HG03439 (cell line): ENCODE data around the gene FGD5.

Source experiments
- ATAC-seq: cut with Tn5 transposase; IDR thresholded peaks from one replicate; pipeline ENCODE4 v1.9.1; 2021; ENCODE audit warnings: mild to moderate bottlenecking, moderate library complexity; ENCODE audit not compliant: unreplicated experiment

Gene FGD5, protein sequence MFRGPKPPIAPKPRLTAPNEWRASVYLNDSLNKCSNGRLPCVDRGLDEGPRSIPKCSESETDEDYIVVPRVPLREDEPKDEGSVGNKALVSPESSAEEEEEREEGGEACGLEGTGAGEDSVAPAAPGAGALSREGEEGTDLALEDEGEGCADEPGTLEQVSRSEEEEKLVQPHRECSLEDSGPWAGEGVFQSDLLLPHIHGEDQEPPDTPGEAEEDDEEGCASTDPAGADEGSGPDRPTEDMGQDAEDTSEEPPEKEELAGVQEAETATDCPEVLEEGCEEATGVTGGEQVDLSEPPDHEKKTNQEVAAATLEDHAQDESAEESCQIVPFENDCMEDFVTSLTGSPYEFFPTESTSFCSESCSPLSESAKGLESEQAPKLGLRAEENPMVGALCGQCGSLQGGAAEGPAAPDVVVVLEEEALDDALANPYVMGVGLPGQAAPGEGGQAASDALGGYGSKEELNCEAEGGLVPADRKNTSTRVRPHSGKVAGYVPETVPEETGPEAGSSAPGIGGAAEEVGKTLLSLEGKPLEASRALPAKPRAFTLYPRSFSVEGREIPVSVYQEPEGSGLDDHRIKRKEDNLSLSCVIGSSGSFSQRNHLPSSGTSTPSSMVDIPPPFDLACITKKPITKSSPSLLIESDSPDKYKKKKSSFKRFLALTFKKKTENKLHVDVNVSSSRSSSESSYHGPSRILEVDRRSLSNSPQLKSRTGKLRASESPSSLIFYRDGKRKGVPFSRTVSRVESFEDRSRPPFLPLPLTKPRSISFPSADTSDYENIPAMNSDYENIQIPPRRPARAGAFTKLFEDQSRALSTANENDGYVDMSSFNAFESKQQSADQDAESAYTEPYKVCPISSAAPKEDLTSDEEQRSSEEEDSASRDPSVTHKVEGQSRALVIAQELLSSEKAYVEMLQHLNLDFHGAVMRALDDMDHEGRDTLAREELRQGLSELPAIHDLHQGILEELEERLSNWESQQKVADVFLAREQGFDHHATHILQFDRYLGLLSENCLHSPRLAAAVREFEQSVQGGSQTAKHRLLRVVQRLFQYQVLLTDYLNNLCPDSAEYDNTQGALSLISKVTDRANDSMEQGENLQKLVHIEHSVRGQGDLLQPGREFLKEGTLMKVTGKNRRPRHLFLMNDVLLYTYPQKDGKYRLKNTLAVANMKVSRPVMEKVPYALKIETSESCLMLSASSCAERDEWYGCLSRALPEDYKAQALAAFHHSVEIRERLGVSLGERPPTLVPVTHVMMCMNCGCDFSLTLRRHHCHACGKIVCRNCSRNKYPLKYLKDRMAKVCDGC (N-terminal part only)

DNA sequence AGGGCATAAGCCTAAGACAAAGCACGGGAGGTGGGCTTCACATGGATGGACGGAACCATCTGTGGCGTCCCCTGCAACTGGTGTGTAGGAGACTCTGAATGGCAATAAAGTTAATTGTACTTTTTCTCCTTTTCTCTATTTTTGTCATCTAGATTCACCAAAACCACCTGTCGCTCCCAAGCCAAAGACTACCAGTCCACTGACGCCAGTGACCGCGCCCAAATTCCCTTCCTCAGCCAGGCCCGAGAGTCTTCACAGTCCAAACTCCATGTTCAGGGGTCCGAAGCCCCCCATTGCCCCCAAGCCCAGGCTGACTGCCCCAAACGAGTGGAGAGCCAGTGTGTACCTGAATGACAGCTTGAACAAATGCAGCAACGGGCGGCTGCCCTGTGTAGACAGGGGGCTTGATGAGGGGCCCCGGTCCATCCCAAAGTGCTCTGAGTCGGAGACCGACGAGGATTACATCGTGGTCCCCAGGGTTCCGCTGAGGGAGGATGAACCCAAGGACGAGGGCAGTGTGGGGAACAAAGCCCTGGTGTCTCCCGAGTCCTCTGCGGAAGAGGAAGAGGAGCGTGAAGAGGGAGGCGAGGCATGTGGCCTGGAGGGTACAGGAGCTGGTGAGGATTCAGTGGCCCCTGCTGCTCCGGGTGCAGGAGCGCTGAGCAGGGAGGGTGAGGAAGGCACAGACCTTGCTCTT lies at the start of gene FGD5:
Gene FGD5, plus strand, starts transcription at position 159 of the 697 bp plus-strand sequence. Its CDS starts 110 bp downstream, at position 269.
- no peak for ATAC-seq

DNA sequence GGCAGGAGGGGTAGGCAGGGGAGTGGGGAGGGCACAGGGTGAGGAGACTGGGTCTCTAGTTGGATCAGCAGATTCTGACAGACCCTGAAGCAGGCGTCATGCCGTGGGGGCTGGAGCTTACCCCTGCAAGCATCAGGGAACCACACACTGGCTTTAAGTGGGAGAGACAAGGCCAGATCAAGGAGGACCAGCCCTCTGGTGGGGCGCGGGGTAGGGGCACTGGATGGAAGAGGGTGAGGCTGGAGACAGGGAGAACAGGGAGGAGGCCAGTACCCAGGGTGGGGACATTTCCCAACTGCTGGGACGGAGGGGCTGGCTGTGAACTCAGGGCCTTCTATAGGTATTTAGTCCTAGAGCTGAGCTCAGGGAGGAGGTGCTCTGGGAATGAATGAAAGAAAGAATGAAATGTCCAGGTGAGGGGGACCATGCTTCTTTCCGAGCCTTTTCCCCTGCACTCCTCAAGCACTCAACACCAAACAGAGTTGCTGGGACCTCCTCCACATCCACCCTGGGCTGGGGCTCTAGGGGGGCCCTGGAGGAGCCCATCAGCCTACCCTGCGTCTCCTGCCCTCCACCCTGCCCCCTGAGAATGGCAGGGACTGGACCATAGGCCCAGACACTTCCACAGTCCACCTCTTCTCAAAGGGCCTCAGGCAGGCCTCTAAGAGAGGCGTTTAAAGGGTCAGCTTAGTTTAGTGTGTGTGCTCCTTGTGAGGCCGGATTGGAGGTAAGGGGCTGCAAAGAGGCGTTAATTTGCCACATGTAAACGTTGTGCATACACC lies 49.0 kb upstream of the FGD5 start:
- no peak for ATAC-seq

DNA sequence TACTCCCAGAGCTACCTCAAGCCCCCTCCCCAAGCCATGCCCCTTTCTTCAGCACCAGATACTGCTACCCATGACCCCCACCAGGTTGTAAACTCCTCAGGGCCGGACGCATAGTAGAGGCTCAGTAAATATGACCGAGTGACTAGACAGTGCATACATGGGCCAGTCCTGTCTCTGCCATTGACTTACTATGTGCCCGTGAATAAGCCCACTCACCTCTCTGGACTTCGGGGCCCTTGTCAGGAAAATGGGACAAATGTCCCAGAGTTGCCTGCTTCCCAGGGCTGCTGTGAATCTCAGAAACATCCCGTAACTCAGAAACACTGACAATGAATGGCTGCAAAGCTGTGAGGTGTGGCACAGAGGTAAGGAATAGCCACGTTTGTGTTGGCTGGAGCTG lies 48.2 kb upstream of the FGD5 start:
- no peak for ATAC-seq

DNA sequence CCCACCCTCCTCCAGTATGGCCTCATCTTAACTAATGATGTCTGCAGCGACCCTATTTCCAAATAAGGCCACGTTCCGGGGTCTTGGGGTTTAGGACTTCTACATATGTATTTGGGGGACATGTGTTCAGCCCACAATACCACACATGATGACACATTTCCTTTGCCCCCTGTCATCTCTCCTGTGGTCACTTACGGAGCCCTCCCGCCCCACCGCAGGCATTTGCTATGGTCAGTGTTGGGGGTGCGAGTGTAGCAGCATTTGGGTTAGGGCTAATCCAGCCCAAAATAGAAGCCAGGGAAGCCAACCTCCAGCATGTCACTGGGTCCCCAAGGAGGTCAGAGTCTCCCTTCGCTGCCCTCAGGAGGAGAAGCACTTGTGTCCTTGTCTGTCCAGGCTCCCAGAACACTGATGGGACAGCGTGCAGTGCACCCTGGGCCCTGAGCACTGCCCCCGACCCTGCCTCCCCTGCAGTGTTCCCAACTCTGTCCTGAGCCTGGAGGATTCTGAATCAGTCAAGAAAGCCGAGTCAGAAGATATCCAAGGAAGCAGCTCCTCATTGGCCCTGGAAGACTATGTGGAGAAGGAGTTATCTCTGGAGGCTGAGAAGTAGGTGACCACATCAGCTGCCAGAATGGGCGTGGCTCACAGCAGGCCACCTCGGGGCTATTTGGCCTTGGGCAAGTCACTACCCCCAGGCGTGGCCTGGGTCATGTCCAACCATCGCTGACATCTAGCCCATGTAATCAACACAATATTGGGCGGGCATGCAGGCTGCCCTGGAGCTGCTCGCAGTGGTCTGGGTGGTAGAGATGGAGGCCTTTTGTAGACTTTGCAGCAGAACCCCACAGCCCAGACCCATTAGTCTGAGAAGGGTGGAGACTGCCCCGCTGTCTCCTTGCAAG lies 46.9 kb upstream of the FGD5 start:
- no peak for ATAC-seq

DNA sequence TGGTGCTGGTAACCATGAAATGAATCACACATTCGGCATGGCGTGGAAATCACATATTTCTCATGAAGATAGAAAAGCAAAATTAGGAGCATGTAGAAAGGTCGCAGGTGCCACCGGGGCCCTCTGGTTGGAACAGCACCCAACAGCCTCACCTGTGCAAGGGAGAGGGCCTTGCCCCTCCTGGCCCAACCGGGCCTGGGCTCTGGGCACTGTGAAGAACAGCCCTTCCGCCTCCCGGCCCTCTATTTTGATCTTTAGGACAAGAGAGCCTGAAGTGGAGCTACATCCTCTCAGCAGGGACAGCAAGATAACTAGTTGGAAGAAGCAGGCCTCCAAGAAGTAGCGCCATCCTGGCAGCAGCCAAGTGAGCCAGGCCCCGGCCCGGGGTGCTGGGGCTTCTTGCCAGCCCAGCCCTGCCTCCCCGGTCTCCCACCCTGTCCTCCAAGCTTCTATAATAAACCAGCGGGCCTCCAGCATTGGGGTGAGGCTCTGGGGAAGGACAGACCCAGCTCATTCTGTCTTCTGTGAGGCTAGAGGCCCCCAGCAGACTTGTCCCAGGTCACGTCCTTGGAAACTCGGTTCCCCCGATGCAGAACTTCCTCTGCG lies 46.1 kb upstream of the FGD5 start:
- ATAC-seq = no peak

DNA sequence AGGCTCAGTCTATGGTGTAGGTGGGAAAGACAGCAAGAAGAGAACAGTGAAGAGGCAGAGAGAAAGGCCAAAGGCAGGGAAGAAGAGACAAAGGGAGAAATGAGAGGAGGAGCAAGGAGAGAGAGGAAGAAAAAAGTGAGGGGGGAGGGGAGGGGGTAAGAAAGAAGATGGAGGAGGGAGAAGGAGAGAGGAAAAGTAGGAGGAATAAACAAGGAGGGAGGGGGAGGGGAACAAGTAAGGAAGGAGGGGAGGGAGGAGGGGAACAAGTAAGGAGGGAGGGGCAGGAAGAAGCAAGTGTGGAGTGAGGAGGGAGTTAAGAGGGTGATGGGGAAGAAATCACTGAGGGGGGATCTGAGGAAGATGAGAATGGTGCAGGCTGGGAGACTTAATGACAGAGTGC lies 45.5 kb upstream of the FGD5 start:
- no peak for ATAC-seq

DNA sequence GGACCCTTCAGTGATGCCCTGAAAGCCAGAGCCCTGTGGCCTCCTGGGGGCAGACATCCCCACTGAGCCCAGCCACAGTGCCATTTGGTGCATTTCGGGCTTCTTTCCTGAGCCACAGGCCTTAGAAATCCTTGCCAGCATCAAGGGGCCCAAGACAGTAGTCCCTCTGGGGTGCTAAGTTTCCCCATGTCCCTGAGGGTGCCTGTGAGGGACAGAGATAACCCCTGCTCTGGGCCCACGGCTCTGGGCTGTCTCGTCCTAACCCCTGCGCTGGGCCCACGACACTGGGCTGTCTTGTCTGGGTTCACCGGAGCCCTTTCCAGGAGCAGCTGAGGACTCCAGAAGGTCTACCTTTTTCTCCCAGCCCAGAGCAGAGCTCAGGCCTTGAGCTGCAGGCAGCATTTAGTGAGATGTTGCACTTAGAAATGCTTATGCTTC lies 45.1 kb upstream of the FGD5 start:
- ATAC-seq = no peak

DNA sequence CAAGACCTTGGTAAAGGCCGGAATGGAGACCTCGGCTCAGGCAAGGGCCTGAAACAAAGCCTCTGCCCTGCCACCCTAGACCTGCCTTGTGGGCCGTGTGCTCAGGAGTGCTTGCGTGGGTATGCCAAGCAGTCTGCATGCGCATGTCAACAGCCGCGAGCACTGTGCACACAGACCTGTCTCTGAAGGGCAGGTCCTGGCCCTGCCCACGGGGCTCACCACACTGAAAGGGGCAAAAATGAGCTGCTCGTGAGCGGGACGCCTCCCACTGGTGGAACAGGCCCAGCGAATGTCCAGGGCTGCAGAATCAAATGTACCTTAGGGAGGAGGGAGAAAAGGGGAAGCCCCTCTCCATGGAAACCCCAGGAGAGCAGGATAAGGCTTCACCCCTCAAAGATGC lies 44.3 kb upstream of the FGD5 start:
- ATAC-seq = no peak

DNA sequence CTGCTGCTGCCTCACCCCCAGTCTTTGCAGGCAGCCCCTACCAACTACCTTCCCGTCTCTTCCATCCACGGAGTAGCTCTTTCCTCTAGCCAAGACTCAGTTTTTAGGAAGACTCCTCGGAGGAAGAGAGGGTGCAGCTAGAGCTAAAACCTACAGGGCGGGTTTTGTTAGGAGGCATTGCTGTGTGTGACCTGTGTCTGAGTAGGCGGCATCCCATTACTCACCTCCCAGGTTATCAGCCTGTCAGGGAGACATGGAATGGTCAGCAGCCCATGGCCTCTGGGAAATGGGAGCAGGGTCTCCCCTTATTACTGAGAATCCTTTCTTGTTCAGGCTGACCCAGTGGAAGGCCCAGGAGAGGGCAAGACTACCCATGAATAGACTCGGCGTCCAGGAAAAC lies 43.8 kb upstream of the FGD5 start:
- ATAC-seq = no peak

DNA sequence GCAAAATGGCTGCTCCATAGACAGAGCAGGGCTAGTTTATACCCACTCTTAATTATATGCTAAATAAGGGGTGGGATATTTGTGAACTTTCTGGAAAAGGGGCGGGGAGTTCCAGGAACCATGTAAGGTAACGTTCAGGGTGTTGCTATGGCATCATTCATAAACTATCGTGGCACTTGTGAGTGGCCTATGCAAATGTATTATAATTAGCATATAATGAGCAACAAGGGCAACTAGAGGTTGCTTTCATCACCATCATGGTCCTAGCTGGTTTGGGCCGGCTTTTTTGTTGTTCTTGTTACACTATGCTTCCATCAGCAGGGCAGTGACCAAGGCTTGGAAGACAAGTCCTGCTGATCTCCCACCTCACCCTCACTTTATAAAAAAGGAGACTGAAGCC lies 43.2 kb upstream of the FGD5 start:
- no peak for ATAC-seq

DNA sequence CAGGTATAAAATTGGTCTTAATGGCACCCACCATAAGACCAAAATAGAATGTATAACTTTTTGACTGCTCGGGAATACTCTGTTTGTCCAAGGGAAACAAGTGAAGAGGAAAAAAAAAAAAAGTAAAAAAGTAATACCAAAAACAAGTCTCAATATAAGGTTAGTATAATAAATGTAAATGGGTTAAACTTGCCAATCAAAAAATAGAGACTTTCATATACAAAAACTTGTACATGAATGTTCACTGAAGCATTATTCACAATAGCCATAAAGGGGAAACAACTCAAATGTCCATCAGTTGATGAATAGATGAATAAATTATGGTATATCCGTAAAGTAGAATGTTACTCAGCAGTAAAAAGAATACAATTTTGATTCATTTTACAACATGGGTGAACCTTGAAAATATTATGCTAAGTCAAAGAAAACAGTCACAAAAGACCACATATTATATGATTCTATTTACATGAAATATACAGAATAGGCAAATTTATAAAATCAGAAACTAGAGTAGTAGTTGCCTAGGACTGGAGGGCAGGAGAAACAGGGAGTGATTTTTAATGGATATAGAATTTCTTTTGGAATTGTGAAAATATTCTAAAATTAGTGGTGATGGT lies 39.6 kb upstream of the FGD5 start:
- ATAC-seq = no peak

DNA sequence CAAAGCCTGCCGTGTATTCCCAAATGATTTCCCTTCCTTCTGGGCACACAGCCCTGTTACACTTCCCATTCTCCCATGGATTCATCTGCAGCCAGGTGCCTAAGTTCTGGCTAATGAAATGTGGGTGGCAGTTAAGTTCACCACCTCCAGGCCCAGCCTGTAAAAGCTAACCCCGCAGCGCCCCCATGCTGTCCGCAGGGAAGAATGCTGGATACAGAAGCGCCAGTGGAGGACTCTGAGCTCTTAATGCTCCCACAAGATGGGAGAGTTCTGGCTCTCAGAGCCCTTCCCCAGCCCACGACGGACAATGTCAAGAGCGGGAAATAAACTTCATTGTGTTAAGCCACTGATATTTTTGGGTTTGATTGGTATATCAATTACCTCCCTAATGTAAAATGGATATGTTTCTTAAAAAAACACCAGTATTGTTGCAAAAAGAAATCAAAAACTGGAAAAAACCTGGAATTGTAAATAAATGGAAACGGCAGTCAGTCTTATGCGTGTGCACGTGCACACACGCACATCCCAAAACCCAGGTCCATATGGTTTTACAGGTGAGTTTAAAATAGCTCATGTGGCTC lies 37.7 kb upstream of the FGD5 start:
- ATAC-seq = peak; percentile 75

DNA sequence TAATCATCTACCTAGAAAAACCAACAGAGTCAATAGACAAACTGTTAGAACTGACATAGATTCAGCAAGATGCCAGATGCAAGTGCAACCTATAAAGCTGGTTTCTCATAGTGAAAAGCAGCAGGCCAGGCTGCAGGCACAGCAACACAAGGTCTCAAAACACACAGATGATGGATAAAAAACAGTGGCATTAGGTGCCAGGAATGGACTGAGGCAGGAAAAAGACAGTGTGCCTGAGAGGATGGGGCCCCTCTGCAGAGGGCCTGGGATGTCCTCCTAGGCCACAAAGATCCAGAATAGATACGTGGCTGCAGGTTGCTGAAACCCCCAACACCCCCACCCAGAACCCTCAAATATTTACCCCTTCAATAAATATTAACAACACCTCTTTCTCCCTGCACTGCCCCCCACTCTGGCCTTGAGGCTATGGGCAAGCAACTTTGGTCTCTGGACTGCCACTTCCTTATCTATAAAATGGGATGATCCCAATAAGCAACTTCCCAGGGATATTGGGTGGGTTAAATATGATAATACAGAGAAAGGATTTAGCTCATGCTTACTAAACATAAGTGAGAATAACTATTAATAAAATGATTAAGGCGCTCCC lies 35.2 kb upstream of the FGD5 start:
- no peak for ATAC-seq

DNA sequence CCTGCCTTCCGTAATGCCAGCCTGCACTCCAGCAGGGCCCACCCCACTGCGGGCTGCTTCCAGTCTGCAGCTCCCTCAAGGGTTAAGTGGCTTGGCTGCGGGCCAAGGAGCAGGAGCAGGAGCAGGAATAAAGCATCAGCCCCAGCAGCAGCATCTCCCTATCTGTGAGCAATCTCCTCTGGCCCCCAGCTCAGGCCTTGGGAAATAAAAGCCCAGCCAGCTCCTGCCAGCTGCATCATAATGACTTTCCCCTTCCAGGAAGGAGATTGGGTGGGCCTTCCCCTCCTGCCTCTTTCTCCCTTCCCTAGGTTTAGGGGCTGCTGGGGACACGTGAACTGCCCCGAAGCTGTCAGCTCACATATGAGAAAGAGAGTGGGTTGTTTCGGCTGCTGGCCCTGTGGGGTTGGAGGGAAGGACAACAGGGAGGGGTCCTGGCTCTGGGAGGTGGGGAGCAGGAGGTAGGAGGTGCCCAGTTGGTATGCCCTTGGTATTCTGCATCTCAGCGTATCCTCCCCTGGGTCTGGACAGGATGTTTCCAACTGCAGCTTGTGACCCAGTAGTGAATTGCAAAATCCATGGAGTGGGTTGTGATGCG lies 34.6 kb upstream of the FGD5 start:
- ATAC-seq = no peak

DNA sequence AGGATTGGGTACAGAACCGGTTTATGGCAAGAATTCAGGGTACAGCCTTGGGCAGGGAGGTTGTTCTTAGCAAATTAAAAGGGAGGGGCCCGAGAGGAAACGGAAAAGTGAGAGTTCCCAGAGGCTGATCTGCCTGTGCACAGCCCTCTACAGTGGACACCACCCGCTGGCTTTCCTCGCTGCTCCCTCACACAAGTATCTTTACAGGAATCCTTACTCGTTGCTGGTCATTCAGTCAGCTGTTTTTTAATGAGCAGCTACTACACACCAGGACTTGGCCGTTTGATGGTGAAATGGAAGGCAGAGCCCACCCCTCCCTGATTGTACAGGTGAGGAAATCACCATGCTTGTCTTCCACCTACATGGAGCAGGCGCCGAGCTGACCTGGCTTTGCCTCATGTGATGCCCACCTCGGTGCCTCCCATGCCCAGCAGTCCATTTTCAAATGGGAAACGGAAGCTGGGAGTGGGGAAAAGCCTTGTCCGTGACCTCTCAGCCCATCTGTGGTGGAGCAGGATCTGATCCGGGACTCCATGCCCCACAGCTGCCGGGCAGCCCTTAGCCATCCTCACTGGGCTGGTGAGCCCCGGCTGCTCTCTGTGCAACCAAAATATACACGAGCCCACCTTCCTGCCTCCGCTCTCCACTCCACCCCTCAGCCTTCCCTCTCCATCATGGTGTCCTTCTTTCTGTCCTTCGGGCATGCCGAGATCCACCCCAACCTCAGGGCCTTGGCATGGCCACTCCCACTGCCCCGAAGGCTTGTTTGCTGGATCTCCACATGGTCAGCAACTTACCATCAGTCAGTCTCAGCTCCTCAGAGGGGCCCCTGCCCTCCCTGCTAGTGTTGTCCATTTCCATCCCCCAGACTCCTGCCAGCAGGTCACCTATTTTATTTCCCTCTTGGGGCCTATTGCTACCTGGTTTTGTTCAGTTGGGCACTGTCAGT lies 33.3 kb upstream of the FGD5 start:
- no peak for ATAC-seq

DNA sequence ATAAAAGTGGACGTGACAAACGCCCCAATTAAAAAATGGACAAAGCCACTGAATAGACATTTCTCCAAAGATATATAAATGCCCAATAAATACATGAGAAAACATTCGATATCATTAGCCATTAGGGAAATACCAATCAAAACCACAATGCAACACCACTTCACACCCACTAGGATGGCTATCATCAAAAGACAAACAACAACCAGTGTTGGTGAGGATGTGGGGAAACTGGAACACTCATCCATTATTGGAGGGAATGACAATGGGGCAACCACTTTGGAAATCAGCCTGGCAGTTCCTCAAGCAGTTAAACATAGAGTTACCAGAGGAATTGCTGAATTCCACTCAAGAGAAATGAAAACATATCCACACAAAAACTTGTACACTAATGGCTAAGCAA lies 32.4 kb upstream of the FGD5 start:
- ATAC-seq = no peak
